GM18498 (cell line): ENCODE data around the gene AQP1.

Source experiments
- ATAC-seq: cut with Tn5 transposase; IDR thresholded peaks from one replicate; pipeline ENCODE4 v1.9.1; 2021; ENCODE audit warnings: mild to moderate bottlenecking, moderate library complexity; ENCODE audit not compliant: unreplicated experiment

The AQP1 gene

GRCh38 chr7:30918676-30919075, 7.0 kb downstream of the AQP1 start:
- no peak for ATAC-seq

GRCh38 chr7:30920021-30920583, 8.4 kb downstream of the AQP1 start:
- ATAC-seq = no peak

- ATAC-seq = no peak
Measured at GRCh38 chr7:30920584-30921539, 9.2 kb downstream of the AQP1 start.

GRCh38 chr7:30921540-30922401, 10.1 kb downstream of the AQP1 start:
- no peak for ATAC-seq

- no peak for ATAC-seq
Measured at GRCh38 chr7:30922596-30922995, 10.9 kb downstream of the AQP1 start.

- no peak for ATAC-seq
Measured at GRCh38 chr7:30923009-30923773, 11.5 kb downstream of the AQP1 start.

- no peak for ATAC-seq
Measured at GRCh38 chr7:30923774-30924413, 12.2 kb downstream of the AQP1 start.

- ATAC-seq = no peak
Measured at GRCh38 chr7:30924624-30925023, 13.0 kb downstream of the AQP1 start.

- no peak for ATAC-seq
Measured at GRCh38 chr7:30925117-30925516, 13.5 kb downstream of the AQP1 start.

GRCh38 chr7:30925913-30926312, 14.3 kb downstream of the AQP1 start:
- ATAC-seq = no peak

- no peak for ATAC-seq
Measured at GRCh38 chr7:30926313-30926712, 14.7 kb downstream of the AQP1 start.

GRCh38 chr7:30927040-30927439, 15.4 kb downstream of the AQP1 start:
- no peak for ATAC-seq

GRCh38 chr7:30927559-30927958, 15.9 kb downstream of the AQP1 start:
- no peak for ATAC-seq

GRCh38 chr7:30928254-30928872, 16.7 kb downstream of the AQP1 start:
- ATAC-seq = no peak

GRCh38 chr7:30929686-30930085, 18.0 kb downstream of the AQP1 start:
- no peak for ATAC-seq

GRCh38 chr7:30930621-30931020, 19.0 kb downstream of the AQP1 start:
- ATAC-seq = no peak

- ATAC-seq = no peak
Measured at GRCh38 chr7:30931161-30931928, 19.7 kb downstream of the AQP1 start.

GRCh38 chr7:30931929-30932540, 20.4 kb downstream of the AQP1 start:
- no peak for ATAC-seq

GRCh38 chr7:30932562-30932961, 20.9 kb downstream of the AQP1 start:
- no peak for ATAC-seq
